ENCODE measurements around the gene CSF3.

CSF3 gene

GRCh38 chr17:40015005-40015997, at the start of gene CSF3:
Gene CSF3 (plus strand): TSS chr17:40015440. CDS start chr17:40015475, 35 bp downstream.
- Histone ChIP-seq H3K4me1 (ENCODE audit: control insufficient read depth, insufficient read depth, low read length) (peaks cover 12% of the 10 kb centered on the region), H3K4me3 (ENCODE audit: low read depth, low read length) (no peak within 1 kb of the TSS), H3K9ac (ENCODE audit: low read depth, low read length) (peak within 1 kb of the TSS; percentile 65), H3K27me3 (ENCODE audit: control insufficient read depth, insufficient read depth, low read length) (no peaks in the 10 kb centered on the region), H3K36me3 (ENCODE audit: control insufficient read depth, insufficient read depth, low read length) (peaks cover 16% of the 10 kb centered on the region), H3K9me3 (ENCODE audit: control insufficient read depth, insufficient read depth, low read length) (no peaks in the 10 kb centered on the region)

- H3K36me3 ChIP-seq (ENCODE audit: control insufficient read depth, insufficient read depth, low read length) = no peaks in the 10 kb centered on the region
- H3K9me3 ChIP-seq (ENCODE audit: control insufficient read depth, insufficient read depth, low read length) = no peaks in the 10 kb centered on the region
- H3K27me3 ChIP-seq (ENCODE audit: control insufficient read depth, insufficient read depth, low read length) = no peaks in the 10 kb centered on the region
- H3K4me1 ChIP-seq (ENCODE audit: control insufficient read depth, insufficient read depth, low read length) = no peaks in the 10 kb centered on the region
- no peak overlapping the region for H3K4me3 ChIP-seq (ENCODE audit: low read depth, low read length)
- no peak overlapping the region for H3K9ac ChIP-seq (ENCODE audit: low read depth, low read length)
Measured at GRCh38 chr17:39966771-39967170, 48.5 kb upstream of the CSF3 start.

DNA sequence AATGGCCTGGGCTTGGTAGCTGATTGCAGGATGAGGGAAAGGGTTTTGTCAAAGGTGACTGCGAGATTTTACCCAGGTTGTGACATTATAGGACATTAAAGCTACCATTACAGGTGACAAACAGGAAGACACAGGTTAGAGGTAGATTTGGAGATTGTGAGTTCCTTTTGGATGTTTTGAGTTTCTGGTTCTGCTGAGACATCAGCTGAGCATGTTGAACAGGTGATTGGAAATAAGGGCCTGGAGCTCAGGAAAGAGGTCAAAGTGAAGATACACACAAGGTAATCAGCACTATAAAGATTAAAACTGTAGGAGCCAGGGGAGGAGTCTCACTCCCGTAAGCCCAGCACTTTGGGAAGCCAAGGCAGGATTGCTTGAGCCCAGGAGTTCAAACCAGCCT, 46.5 kb upstream of the CSF3 start:
- Histone ChIP-seq H3K27me3 (ENCODE audit: control insufficient read depth, insufficient read depth, low read length) (no peaks in the 10 kb centered on the region), H3K4me1 (ENCODE audit: control insufficient read depth, insufficient read depth, low read length) (no peaks in the 10 kb centered on the region), H3K36me3 (ENCODE audit: control insufficient read depth, insufficient read depth, low read length) (no peaks in the 10 kb centered on the region), H3K9ac (ENCODE audit: low read depth, low read length) (no peak overlapping the region), H3K4me3 (ENCODE audit: low read depth, low read length) (no peak overlapping the region), H3K9me3 (ENCODE audit: control insufficient read depth, insufficient read depth, low read length) (no peaks in the 10 kb centered on the region)

DNA sequence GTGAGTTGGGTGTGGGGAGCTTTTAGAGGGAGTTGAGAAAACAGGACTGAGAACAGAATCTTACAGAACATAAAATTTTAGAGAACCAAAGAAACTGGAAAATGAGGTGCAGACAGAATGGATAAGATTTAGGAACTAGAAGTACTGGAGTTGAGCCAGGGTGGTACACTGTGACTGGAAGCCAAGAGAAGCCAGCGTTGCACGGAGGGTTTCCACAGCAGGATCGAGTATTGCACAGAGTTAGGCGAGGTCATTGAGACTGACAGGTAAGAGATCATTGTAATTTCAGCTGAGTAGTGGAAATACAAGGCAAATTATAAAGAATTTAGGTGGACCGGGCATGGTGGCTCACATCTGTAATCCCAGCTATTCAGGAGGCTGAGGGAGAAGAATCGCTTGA, 45.9 kb upstream of the CSF3 start:
- Histone ChIP-seq H3K9me3 (ENCODE audit: control insufficient read depth, insufficient read depth, low read length) (no peaks in the 10 kb centered on the region), H3K4me3 (ENCODE audit: low read depth, low read length) (no peak overlapping the region), H3K4me1 (ENCODE audit: control insufficient read depth, insufficient read depth, low read length) (no peaks in the 10 kb centered on the region), H3K9ac (ENCODE audit: low read depth, low read length) (no peak overlapping the region), H3K36me3 (ENCODE audit: control insufficient read depth, insufficient read depth, low read length) (no peaks in the 10 kb centered on the region), H3K27me3 (ENCODE audit: control insufficient read depth, insufficient read depth, low read length) (no peaks in the 10 kb centered on the region)

GRCh38 chr17:39970157-39970692, 45.0 kb upstream of the CSF3 start:
- Histone ChIP-seq H3K9ac (ENCODE audit: low read depth, low read length) (no peak overlapping the region), H3K27me3 (ENCODE audit: control insufficient read depth, insufficient read depth, low read length) (no peaks in the 10 kb centered on the region), H3K4me3 (ENCODE audit: low read depth, low read length) (no peak overlapping the region), H3K9me3 (ENCODE audit: control insufficient read depth, insufficient read depth, low read length) (no peaks in the 10 kb centered on the region), H3K36me3 (ENCODE audit: control insufficient read depth, insufficient read depth, low read length) (no peaks in the 10 kb centered on the region), H3K4me1 (ENCODE audit: control insufficient read depth, insufficient read depth, low read length) (no peaks in the 10 kb centered on the region)

DNA sequence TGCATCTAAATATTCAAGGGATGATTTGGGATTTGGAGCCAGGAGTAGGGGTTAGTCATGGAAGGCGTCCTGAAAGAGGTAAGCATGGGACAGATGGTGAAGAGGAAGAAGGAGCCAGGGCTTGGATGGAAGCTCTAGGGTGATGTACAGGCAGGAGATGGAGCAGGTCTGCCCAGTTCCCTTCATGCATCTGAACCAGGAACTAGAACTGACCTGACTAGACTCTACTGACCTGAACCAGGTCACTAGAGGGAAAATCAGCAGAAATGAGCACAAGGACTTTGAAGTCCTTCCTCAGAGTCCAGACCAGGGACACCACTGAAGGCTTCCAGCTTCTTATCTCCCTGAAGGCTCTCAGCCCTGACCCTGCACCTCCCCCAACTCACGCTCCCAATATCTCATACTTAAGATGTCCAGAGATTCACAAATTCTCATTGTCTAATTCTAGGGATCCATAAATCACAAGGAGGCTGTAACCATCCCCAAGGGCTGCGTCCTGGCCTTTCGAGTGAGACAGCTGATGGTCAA, 44.1 kb upstream of the CSF3 start:
- Histone ChIP-seq H3K27me3 (ENCODE audit: control insufficient read depth, insufficient read depth, low read length) (no peaks in the 10 kb centered on the region), H3K36me3 (ENCODE audit: control insufficient read depth, insufficient read depth, low read length) (no peaks in the 10 kb centered on the region), H3K9ac (ENCODE audit: low read depth, low read length) (no peak overlapping the region), H3K4me1 (ENCODE audit: control insufficient read depth, insufficient read depth, low read length) (no peaks in the 10 kb centered on the region), H3K4me3 (ENCODE audit: low read depth, low read length) (no peak overlapping the region), H3K9me3 (ENCODE audit: control insufficient read depth, insufficient read depth, low read length) (no peaks in the 10 kb centered on the region)

GRCh38 chr17:39972271-39972670, 43.0 kb upstream of the CSF3 start:
- Histone ChIP-seq H3K4me3 (ENCODE audit: low read depth, low read length) (no peak overlapping the region), H3K27me3 (ENCODE audit: control insufficient read depth, insufficient read depth, low read length) (no peaks in the 10 kb centered on the region), H3K9ac (ENCODE audit: low read depth, low read length) (no peak overlapping the region), H3K36me3 (ENCODE audit: control insufficient read depth, insufficient read depth, low read length) (no peaks in the 10 kb centered on the region), H3K4me1 (ENCODE audit: control insufficient read depth, insufficient read depth, low read length) (peaks cover 2% of the 10 kb centered on the region), H3K9me3 (ENCODE audit: control insufficient read depth, insufficient read depth, low read length) (no peaks in the 10 kb centered on the region)

DNA sequence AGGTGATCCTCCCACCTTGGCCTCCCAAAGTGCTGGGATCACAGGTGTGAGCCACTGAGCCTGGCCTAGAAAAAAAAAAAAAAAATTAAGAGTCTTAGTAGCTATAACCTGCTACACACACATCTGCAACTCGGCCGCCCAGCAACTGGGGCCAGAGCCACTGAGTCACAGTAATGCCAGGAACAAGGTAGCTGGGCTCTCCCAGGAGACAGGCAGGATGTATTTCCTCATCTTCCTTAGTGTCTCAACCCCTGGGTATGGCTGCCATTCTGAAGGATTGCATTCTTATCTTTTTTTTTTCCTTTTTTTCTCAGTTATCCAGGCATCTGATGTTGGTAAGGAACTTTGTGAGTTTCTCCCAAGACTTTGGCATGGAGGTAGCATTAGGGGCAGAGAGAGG, 41.7 kb upstream of the CSF3 start:
- Histone ChIP-seq H3K4me1 (ENCODE audit: control insufficient read depth, insufficient read depth, low read length) (peaks cover 2% of the 10 kb centered on the region), H3K36me3 (ENCODE audit: control insufficient read depth, insufficient read depth, low read length) (no peaks in the 10 kb centered on the region), H3K9ac (ENCODE audit: low read depth, low read length) (no peak overlapping the region), H3K4me3 (ENCODE audit: low read depth, low read length) (no peak overlapping the region), H3K27me3 (ENCODE audit: control insufficient read depth, insufficient read depth, low read length) (no peaks in the 10 kb centered on the region), H3K9me3 (ENCODE audit: control insufficient read depth, insufficient read depth, low read length) (no peaks in the 10 kb centered on the region)

DNA sequence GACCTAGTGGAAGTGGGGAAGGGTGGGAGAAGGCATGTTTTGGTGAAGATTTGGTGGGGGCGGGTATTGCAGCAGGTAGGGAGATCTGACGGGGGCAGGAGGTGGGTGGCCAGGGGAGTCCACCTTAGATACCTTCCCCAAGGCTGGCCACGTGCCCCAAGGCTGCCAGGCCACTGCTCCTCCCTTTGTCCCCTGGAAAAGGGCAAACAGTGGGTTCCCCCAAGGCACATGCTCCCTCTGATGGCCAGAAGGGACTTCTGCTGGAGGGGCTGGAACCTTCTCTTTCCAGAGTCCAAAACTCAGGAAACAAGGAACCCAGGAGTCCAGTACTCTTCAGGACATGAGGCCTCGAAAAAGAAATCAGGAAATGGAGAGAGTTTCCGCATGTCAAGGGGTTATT, 40.8 kb upstream of the CSF3 start:
- Histone ChIP-seq H3K36me3 (ENCODE audit: control insufficient read depth, insufficient read depth, low read length) (no peaks in the 10 kb centered on the region), H3K4me3 (ENCODE audit: low read depth, low read length) (no peak overlapping the region), H3K27me3 (ENCODE audit: control insufficient read depth, insufficient read depth, low read length) (peaks cover 2% of the 10 kb centered on the region), H3K9me3 (ENCODE audit: control insufficient read depth, insufficient read depth, low read length) (no peaks in the 10 kb centered on the region), H3K4me1 (ENCODE audit: control insufficient read depth, insufficient read depth, low read length) (peaks cover 7% of the 10 kb centered on the region), H3K9ac (ENCODE audit: low read depth, low read length) (no peak overlapping the region)

DNA sequence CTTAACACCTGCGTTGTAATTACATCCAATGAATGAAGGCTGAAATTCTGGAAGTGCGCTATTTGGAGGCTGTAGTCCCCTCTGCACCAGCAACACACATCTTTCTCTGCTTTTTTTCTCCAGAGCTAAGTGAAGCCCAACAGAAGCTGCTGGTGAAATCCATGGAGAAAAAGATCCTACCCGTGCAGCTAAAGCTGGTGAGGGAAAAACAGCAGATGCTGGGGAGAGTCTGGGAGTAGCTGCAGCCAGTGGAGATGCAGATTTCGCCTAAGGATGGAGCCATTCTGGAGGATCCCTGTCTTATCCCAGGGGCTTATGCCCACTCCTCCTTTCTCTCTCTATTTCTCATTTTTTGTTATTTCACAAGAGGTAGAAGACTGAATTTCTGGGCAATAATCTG, 39.4 kb upstream of the CSF3 start:
- Histone ChIP-seq H3K4me1 (ENCODE audit: control insufficient read depth, insufficient read depth, low read length) (peaks cover 11% of the 10 kb centered on the region), H3K9me3 (ENCODE audit: control insufficient read depth, insufficient read depth, low read length) (no peaks in the 10 kb centered on the region), H3K36me3 (ENCODE audit: control insufficient read depth, insufficient read depth, low read length) (peaks cover 2% of the 10 kb centered on the region), H3K4me3 (ENCODE audit: low read depth, low read length) (no peak overlapping the region), H3K27me3 (ENCODE audit: control insufficient read depth, insufficient read depth, low read length) (peaks cover 2% of the 10 kb centered on the region), H3K9ac (ENCODE audit: low read depth, low read length) (no peak overlapping the region)

DNA sequence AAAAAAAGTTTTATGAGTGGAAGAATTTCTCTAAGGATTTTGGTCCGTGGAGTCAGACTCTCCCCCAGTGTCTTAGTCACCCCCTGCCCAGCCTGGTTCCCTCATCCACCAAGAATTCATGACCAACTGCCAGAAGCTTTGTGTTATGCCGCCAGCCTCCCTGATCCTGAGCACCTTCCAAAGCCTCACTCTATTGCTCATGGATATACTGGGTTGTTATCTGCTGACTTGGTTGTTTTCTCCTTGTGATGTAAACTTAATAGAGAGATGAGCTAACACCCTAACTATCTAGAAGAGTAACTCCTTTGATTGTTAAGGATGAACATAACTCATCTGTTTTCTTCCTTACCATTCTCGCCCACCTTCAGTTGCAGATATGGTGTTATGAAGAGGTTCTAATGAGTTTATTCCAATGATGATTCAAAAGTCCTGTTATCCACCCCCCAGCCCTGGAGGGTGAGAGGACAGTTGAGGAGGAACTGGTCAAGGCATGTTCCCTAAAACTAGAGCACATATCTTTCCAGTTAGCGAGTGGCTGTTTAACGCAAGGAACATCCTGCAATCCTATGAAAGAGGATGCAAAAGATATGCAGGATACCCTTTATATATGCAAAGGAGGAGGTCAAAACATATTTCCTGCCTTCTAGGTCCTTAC, 36.1 kb upstream of the CSF3 start:
- no peaks in the 10 kb centered on the region for H3K9me3 ChIP-seq (ENCODE audit: control insufficient read depth, insufficient read depth, low read length)
- peaks cover 5% of the 10 kb centered on the region for H3K36me3 ChIP-seq (ENCODE audit: control insufficient read depth, insufficient read depth, low read length)
- peaks cover 11% of the 10 kb centered on the region for H3K4me1 ChIP-seq (ENCODE audit: control insufficient read depth, insufficient read depth, low read length)
- H3K9ac ChIP-seq (ENCODE audit: low read depth, low read length) = no peak overlapping the region
- H3K4me3 ChIP-seq (ENCODE audit: low read depth, low read length) = peak overlapping the region; percentile 98
- H3K27me3 ChIP-seq (ENCODE audit: control insufficient read depth, insufficient read depth, low read length) = peaks cover 2% of the 10 kb centered on the region
